SU-DHL-6 (cell line): ENCODE results near the gene ATP5F1D.

Experiments used
- CTCF ChIP-seq: fragments of 200-600 bp; sonication (generic); IDR thresholded peaks from one replicate; pipeline ENCODE4 v1.5.1; 2017; ENCODE audit warnings: antibody characterized with exemption, mild to moderate bottlenecking, low read length, moderate library complexity; ENCODE audit not compliant: insufficient read depth, poor library complexity, severe bottlenecking
- EZH2phosphoT487 ChIP-seq: fragments of 200-600 bp; sonication (generic), shearing (Covaris generic); conservative IDR thresholded peaks from 2 replicates; pipeline ENCODE4 v1.6.1; 2018; ENCODE audit warnings: mild to moderate bottlenecking, antibody characterized with exemption, low read length, moderate library complexity, mixed read lengths

GRCh38 chr19:1270854-1271527 lies 29.4 kb downstream of the ATP5F1D start:
- TF ChIP-seq CTCF (no peak), EZH2phosphoT487 (no peak)
